ENCODE measurements around the gene OR2T1.
"Not testable (repeated sequence)": the region's sequence is repeated elsewhere in the genome, so short reads cannot be mapped to it uniquely, and the experiment has no call there.

Gene OR2T1

GRCh38 chr1:248433811-248434415 is 31.1 kb downstream of the OR2T1 start:
- DNase-seq (ENCODE audit: extremely low read depth in 1 of 2, low read depth in 1 of 2): not testable (repeated sequence)

GRCh38 chr1:248434913-248435312 is 32.1 kb downstream of the OR2T1 start:
- not testable (repeated sequence) for DNase-seq (ENCODE audit: extremely low read depth in 1 of 2, low read depth in 1 of 2)

- not testable (repeated sequence) for DNase-seq (ENCODE audit: extremely low read depth in 1 of 2, low read depth in 1 of 2)
Measured at GRCh38 chr1:248436303-248436702, 33.5 kb downstream of the OR2T1 start.

- not testable (repeated sequence) for DNase-seq (ENCODE audit: extremely low read depth in 1 of 2, low read depth in 1 of 2)
Measured at GRCh38 chr1:248438668-248439067, 35.8 kb downstream of the OR2T1 start.

- not testable (repeated sequence) for DNase-seq (ENCODE audit: extremely low read depth in 1 of 2, low read depth in 1 of 2)
Measured at GRCh38 chr1:248439283-248439682, 36.4 kb downstream of the OR2T1 start.

GRCh38 chr1:248442500-248443277 is 39.8 kb downstream of the OR2T1 start:
- not testable (repeated sequence) for DNase-seq (ENCODE audit: extremely low read depth in 1 of 2, low read depth in 1 of 2)

- not testable (repeated sequence) for DNase-seq (ENCODE audit: extremely low read depth in 1 of 2, low read depth in 1 of 2)
Measured at GRCh38 chr1:248444603-248445002, 41.8 kb downstream of the OR2T1 start.

- not testable (repeated sequence) for DNase-seq (ENCODE audit: extremely low read depth in 1 of 2, low read depth in 1 of 2)
Measured at GRCh38 chr1:248445399-248445798, 42.6 kb downstream of the OR2T1 start, which contains the start of gene OR2T2. OR2T2 (plus strand) TSS chr1:248445637; CDS start chr1:248452798, 7,161 bp downstream.

- not testable (repeated sequence) for DNase-seq (ENCODE audit: extremely low read depth in 1 of 2, low read depth in 1 of 2)
Measured at GRCh38 chr1:248448409-248449074, 45.7 kb downstream of the OR2T1 start.

GRCh38 chr1:248449821-248450465 is 47.1 kb downstream of the OR2T1 start:
- not testable (repeated sequence) for DNase-seq (ENCODE audit: extremely low read depth in 1 of 2, low read depth in 1 of 2)

- DNase-seq (ENCODE audit: extremely low read depth in 1 of 2, low read depth in 1 of 2): not testable (repeated sequence)
Measured at GRCh38 chr1:248450466-248451145, 47.8 kb downstream of the OR2T1 start.

- not testable (repeated sequence) for DNase-seq (ENCODE audit: extremely low read depth in 1 of 2, low read depth in 1 of 2)
Measured at GRCh38 chr1:248453619-248454018, 50.8 kb downstream of the OR2T1 start.

- not testable (repeated sequence) for DNase-seq (ENCODE audit: extremely low read depth in 1 of 2, low read depth in 1 of 2)
Measured at GRCh38 chr1:248455045-248455444, 52.2 kb downstream of the OR2T1 start.

GRCh38 chr1:248456635-248457034 is 53.8 kb downstream of the OR2T1 start:
- not testable (repeated sequence) for DNase-seq (ENCODE audit: extremely low read depth in 1 of 2, low read depth in 1 of 2)
